Breast epithelium (tissue), 3 donors: ENCODE measurements around the gene FPR2.
"Not testable (repeated sequence)": the region's sequence is repeated elsewhere in the genome, so short reads cannot be mapped to it uniquely, and the experiment has no call there.

Experiments
- POLR2AphosphoS5 ChIP-seq, 3 donors: sonication (generic); formaldehyde crosslinking; IDR thresholded peaks; one replicate each; pipeline ENCODE4 v1.6.1; 2017; ENCODE audit warnings: antibody characterized with exemption in 3 of 3
- TF ChIP-seq, protein P1 (sequence below), 3 donors: fragments of 450-650 bp; IDR thresholded peaks; one replicate each; pipeline ENCODE4 v1.5.1; 2016 to 2017; ENCODE audit warnings: antibody characterized with exemption in 3 of 3, mild to moderate bottlenecking in 3 of 3, moderate library complexity in 3 of 3

DNA sequence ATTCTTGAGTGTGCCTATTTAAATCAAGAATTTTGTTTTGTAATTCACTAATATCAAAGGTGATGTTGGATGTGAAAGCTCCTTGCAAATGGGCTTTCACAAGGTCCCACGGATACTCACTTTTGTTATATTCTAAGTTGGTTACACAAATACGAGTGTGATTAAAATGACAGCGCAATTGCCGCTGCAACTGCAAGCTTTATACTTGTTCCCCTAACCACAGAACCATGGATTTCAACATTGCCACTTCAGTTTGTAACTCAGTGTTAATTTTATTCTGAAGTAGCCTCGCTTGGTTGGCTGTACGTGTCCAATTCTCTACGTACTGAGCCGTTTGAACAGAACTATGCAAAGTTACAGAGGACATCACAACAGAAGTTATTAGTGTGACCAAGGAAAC, 44.4 kb downstream of the FPR2 start:
- not testable (repeated sequence) for TF ChIP-seq POLR2AphosphoS5 (IDR thresholded peaks at IDR 0.05)
- TF ChIP-seq, protein P1, sequence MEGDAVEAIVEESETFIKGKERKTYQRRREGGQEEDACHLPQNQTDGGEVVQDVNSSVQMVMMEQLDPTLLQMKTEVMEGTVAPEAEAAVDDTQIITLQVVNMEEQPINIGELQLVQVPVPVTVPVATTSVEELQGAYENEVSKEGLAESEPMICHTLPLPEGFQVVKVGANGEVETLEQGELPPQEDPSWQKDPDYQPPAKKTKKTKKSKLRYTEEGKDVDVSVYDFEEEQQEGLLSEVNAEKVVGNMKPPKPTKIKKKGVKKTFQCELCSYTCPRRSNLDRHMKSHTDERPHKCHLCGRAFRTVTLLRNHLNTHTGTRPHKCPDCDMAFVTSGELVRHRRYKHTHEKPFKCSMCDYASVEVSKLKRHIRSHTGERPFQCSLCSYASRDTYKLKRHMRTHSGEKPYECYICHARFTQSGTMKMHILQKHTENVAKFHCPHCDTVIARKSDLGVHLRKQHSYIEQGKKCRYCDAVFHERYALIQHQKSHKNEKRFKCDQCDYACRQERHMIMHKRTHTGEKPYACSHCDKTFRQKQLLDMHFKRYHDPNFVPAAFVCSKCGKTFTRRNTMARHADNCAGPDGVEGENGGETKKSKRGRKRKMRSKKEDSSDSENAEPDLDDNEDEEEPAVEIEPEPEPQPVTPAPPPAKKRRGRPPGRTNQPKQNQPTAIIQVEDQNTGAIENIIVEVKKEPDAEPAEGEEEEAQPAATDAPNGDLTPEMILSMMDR (IDR thresholded peaks at IDR 0.05), result not testable (repeated sequence)
